ENCODE measurements around the gene ZBTB43.
A peak's percentile ranks its signal among the peaks of the same experiment; 100 is the strongest.
"Not testable (repeated sequence)": the region's sequence is repeated elsewhere in the genome, so short reads cannot be mapped to it uniquely, and the experiment has no call there.

The ZBTB43 gene, protein sequence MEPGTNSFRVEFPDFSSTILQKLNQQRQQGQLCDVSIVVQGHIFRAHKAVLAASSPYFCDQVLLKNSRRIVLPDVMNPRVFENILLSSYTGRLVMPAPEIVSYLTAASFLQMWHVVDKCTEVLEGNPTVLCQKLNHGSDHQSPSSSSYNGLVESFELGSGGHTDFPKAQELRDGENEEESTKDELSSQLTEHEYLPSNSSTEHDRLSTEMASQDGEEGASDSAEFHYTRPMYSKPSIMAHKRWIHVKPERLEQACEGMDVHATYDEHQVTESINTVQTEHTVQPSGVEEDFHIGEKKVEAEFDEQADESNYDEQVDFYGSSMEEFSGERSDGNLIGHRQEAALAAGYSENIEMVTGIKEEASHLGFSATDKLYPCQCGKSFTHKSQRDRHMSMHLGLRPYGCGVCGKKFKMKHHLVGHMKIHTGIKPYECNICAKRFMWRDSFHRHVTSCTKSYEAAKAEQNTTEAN

DNA sequence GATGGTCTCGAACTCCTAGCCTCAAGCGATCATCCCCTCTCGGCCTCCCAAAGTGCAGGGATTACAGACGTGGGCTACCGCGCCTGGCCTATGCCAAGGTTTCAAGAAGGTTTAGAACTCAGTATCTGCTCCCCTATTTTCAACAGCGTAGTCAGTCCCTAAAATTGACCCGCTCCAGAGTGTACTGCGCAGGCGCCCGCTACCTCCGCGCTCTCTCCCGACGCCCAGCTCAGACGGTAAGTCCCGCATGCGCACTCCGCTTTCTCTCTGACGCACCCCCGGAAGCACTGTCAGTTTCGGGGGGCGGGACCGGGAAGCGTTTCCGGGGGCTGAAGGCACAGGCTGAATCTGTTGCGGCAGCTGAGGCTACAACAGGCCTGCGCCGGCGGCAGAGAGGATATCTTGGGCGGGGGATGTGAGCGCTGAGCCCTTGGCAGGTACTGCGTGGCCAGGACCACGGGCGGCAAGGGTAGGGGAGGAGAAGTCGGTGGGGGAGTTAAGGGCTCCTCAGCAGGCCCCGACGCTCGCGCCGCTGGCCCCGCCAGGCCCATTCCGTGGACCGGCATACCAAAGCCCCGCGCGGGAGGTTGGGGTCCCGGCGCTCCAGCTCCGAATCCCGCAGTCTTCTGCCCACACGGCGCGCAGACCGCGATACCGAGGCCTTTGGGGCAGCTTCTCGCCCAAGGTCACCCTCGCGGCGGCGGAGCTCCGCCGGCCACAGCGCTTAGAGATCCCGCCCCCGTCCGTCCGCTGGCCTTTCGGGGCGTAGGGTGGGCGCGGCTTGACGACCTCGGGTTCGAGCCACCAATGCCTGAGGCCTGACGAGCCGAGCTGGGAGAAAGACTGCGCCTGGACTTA is at the start of gene ZBTB43:
Gene ZBTB43, plus strand, starts transcription at position 345 of the 858 bp plus-strand sequence. CDS start 27,470 bp downstream, outside the sequence.
- DNase-seq, result peak; percentile 98

DNA sequence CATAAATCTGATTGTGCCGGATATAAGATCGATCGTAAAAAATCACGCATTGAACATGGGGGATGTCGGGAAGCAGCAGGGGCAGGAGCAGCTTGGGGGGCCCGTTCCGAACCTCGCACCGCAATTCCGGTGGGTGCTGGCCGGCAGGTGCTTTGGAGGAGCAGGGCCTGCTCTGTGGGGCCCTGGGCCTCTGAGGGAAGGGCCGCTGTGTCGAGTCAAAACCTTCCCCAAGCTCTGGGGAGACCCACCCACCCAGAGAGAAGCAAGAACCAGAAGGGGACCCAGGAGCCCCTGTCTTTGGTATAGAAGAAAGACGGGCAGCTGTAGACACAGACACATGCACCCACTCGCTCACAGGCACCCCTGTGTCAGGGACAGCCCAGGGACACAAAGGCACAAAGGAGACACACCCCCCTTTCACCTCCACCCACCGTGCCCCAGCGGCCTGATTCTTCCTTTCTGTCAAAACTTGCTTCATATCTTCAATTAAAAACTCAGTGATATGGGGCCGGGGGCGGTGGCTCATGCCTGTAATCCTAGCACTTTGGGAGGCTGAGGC is 49.4 kb upstream of the ZBTB43 start:
- DNase-seq, result no peak

DNA sequence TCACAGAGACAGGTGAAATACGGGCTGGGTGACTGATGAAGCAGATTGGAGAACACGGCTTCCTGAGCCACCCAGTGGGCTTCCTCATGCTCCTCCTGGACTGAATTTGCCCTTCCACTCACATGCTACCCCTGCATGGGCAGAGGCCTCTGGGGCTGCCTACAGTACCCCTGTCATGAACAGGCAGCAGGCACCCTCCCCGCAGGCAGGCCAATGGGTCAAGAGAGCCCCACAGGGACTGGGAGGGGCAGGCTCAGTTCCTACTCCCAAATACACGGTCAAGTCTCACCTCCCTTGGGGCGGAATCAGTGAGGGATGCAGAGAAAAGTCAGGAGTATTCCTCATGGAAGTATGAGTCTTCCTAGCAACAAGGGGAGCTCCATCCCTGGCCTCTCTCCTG is 48.6 kb upstream of the ZBTB43 start:
- no peak for DNase-seq

DNA sequence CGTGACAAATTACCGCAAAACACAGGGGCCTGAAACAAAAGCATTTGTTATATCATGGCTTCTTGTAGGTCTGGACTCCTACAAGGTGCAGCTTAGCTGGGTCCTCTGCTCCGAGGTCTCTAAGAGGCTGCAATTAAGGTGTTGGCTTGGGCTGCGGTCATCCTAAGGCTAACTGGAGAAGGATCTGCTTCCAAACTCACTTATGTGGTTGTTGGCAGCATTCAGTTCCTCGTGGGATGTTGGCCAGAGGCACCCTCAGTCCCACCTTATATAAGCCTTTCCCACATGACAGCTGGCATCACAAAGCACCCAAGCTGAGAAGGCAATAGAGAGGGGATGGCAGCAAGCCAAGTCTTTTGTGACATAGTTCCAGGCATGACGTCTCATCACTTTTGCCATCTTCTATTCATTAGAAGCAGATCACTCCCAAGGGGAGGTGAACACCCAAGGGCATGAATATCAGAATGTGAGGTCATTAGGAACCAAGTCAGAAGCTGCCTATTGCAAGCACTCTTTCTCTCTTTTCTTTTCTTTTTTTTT is 47.9 kb upstream of the ZBTB43 start:
- DNase-seq, result no peak

DNA sequence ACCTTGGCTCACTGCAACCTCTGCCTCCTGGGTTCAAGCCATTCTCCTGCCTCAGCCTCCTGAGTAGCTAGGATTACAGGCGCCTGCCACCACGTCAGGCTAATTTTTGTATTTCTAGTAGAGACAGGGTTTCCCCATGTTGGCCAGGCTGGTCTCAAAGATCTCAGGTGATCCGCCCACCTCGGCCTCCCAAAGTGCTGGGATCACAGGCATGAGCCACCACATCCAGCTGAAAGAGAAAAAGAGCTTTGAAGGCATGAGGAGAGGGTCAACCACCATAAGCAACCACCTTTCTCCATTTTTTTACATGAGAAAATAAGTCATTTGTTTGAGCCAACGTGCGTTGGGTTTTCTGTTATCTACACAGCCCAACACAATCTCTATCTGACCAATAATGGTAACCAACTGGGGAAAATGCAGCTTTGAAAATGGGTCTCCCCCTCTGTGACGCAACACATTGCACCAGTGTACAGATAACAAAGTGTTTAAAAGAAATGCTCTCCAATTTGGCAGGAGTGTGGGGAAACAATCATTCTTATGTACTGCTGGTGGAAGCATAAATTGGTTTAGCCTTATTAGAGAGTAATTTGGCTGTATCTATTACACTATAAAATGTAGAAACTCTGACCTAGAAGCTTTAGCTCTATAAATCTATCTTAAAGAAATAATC is 45.8 kb upstream of the ZBTB43 start:
- DNase-seq, result no peak

DNA sequence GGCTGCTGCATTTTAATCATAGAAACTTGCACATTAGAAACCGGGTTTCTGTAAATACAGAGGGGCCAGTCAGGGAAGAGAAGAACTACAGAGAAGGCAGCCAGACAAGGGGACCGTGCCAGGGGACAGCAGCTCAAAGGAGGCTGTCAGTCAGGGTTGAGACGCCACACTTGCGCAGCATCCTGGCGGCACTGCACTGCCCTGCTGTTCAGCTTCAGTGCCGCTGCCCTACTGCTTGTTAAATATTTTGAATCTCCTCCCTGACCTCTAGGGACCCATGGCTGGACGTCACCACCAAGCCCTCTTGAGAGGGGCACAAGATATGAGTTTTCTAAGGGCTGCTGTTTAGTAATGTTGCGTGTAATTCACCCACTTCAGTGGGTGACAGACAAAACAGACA is 43.6 kb upstream of the ZBTB43 start:
- DNase-seq, result no peak

DNA sequence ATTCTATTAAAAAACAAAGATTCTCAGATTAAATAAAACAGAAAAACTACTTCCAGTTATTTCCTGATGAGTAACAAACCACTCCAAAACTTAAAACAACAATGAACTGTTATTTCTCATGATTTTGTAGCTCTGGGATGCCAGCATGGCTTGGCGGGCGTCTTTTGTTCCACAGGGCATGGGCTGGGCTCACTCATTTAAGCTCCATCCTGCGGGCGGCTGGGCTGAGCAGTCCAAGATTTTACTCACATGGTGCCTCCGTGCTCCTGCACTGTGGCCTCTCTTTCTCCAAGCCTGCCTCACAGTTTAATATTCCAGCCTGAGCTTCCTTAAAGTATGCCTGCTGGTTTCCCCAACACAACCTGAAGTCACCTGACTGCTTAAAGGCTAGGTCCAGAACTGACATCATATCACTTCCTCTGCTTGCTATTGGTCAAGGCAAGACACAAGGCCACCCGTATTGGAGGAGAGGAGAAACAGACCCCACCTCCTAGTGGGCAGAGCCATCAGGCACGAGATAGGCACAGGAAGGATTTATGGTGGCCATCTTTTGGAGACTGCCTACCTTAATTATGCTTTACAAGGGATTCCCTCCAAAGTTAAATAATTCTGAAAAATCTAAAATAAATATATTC is 41.6 kb upstream of the ZBTB43 start:
- no peak for DNase-seq

DNA sequence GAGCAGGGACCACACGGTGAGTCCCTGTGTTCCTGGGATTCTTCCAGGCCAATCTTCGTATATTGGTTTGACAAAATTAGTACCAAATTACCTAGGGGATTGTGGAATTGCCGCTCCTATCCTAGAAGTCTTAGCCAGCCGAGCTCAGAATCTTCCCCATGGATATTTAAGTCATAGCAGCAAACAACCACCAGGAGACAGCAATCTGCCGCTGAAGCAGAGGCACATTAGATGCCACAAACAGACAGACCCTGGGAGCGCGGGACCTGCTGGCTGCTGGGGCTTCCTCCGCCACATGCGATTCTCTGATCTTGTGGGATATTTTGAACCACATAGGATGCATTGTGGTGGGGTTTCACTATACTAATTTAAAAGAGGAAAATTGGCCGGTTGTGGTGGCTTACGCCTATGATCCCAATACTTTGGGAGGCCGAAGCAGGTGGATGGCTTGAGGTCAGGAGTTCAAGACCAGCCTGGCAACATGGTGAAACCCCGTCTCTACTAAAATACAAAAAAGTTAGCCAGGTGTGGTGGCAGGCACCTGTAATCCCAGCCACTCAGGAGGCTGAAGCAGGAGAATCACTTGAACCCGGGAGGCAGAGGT is 31.7 kb upstream of the ZBTB43 start:
- no peak for DNase-seq

DNA sequence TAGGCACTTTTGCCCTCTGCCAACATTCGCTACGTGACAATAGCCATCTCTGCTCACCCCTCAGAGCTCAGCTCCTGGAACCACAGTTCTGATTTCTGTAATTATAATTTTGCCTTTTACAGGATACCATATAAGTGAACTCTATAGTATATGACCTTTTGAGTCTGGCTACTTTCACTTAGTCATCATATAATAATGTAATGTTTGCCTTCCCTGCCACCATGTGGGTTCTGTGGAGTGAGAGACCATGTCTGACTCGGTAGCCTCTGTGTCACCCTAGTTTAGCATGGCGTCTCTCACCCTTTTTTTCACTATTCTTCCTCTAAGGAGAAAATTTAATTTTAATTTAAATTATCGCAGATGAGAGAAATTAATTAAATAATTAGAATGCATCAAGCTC is 28.9 kb upstream of the ZBTB43 start:
- no peak for DNase-seq

DNA sequence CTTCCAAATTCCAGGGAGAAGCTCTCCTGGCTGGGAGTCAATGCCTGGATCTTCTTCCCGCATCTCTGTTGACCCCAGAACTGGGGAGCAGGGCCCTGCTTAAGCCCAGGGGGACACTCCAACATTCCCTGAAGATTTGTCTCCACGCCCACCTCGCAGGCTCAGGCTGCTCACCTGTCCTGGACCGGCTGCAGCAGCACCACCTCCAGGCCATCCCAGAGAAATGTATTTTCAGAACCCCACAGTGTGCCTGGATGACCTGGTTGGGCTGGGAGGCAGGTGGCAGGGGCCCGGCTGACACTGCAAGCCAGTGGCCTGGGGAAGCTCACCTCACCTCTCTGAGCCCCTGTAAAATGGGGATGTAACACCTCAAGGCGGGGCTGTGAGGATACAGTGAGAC is 27.1 kb upstream of the ZBTB43 start:
- no peak for DNase-seq

DNA sequence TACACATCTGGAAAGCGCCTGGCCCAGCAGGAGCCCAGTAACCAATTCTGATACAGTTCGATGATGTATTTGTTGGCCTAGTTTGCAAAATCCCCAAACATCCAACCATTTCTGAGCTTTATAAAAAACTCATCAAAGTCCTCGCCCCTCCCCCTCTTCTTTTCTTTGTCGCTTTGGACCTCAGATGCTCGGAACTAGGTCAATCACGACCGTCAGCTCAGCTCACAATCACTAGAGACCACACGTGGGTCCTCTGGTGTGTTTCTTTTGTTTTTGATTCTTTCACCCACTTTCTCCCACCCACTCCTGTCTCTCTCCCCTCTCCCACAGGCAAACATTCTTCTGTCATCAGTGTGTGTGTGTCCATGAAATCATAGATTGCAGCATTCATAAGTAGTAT is 26.7 kb upstream of the ZBTB43 start:
- DNase-seq, result no peak

DNA sequence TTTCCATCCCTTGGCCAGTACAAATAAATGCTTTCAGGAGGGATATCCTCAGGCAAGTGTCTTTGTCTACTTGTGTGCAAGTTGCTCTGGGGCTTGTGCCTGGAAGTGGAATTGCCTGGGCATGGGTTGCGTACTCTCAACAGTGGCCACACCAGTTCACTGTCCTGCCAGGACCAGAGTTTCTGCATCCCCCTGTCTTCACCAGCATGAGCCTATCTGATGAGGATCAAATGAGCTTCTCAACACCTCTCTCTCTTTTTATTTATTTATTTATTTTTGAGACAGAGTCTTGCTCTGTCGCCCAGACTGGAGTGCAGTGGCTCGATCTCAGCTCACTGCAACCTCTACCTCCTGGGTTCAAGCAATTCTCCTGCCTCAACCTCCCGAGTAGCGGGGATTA is 26.1 kb upstream of the ZBTB43 start:
- not testable (repeated sequence) for DNase-seq

DNA sequence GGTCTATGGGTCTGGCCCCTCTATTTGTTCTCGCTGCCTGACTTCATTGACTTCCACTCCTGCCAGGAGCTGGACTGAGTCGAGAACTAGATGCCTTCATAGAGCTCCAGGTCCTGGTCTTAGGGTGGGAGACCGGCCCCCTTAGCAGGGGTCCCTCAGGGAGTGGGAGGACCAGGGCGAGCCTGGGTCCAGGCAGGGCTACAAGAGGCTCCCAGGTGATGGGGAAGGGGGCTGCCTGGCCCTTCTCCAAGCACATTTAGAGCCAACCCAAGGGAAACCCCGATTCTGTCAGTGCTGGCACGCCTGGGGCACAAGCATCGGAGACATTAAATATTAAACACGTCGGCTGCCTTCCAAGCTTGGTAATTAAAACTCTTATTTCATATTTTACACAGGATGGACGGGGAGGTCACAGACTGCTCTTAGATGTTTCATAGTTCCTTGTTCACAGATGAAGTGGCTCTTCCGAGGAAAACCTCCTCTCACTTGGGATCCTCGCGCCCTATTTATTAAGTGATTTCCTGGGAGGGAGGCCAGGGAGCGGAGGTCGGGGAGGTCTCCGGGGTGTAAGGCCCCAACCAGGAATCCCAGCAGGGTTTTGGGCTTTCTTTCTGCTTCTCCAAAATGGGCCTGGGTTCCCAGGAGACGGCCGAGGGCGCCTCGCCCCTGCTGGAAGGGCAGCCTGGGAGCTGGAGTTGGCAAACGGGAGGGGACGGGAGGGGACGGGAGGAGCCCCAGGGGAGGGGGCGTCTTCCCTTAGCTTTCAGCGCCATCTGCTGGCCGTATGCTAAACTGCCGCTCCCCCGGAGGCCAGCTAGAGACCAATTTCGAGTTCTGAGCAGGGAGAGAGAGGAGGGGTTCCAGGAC is 23.4 kb upstream of the ZBTB43 start:
- peak; percentile 84 for DNase-seq

DNA sequence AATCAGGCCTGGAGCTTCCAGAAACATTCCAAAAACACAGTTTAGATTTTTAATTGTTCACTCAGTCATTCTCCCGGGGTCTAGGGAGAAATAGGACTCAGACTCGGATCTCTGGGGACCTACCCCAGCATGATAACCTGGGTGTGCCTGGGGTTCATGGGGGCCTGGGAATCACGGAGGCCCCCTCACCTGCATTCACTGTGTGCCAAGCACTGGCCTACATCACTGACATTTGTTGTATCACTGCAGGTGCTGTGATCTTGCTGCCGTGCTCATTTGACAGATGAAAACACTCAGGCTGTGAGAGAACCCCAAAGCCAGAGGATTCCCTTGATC is 22.8 kb upstream of the ZBTB43 start:
- DNase-seq, result no peak

DNA sequence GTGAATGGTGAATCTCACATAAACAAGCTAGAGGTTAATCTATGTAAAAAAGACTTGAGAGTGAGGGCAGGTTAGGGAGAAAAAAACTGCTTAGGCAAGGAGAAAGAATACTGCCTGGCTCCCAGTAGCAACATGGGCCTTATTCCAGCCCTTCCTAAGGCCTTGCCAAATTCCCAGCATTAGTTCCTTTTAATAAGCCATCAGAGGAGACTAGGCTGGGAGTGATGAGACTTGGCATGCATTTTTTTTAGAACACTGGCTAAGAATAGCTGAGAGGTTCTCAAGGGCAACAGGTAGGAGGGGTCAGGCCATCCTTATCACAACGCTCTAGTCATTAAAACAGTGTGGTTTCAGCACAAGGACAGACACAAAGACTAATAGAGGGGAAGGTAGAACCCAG is 20.9 kb upstream of the ZBTB43 start:
- DNase-seq, result no peak

DNA sequence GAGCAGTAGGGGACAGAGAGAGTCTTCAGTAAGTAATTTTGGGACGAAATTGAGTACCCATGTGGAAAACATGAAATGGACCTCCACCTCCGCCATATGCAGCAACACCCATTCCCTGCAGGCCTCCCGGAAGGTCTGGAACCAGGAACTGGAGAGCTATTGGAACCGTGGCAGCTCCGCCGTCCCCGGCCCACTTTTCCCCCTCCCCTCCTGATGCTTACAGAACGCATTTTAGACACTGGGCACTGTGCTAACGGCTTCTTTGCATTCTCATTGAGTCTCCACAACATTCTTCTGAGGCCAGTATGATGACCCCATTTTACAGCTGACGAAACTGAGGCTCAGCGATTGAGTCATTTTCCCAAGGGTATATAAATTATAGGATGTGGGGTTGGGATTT is 20.4 kb upstream of the ZBTB43 start:
- DNase-seq, result no peak

DNA sequence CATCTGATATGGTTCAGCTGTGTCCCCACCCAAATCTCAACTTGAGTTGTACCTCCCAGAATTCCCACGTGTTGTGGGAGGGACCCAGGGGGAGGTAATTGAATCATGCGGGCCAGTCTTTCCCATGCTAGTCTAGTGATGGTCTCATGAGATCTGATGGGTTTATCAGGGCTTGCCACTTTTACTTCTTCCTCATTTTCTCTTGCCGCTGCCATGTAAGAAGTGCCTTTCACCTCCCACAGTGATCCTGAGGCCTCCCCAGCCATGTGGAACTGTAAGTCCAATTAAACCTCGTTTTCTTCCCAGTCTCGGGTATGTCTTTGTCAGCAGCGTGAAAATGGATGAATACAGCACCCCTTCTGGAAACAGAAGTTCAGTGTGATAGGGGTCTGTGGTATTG is 20.0 kb upstream of the ZBTB43 start:
- DNase-seq, result not testable (repeated sequence)

DNA sequence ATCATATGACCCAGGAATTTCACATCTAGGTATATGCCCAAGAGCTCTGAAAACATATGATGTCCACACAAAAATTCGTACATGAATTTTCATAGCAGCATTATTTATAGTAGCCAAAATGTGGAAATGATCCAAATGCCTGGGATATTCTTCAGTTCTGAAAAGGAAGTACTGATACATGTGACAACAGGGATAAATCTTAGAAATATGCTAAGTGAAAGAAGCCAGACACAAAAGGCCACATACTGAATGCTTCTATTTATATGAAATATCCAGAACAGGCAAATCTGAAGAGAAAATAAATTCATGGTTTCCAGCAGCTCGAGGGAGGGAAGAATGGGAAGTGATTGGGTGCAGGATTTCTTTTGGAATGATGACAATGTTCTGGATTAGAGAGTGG is 16.8 kb upstream of the ZBTB43 start:
- no peak for DNase-seq

DNA sequence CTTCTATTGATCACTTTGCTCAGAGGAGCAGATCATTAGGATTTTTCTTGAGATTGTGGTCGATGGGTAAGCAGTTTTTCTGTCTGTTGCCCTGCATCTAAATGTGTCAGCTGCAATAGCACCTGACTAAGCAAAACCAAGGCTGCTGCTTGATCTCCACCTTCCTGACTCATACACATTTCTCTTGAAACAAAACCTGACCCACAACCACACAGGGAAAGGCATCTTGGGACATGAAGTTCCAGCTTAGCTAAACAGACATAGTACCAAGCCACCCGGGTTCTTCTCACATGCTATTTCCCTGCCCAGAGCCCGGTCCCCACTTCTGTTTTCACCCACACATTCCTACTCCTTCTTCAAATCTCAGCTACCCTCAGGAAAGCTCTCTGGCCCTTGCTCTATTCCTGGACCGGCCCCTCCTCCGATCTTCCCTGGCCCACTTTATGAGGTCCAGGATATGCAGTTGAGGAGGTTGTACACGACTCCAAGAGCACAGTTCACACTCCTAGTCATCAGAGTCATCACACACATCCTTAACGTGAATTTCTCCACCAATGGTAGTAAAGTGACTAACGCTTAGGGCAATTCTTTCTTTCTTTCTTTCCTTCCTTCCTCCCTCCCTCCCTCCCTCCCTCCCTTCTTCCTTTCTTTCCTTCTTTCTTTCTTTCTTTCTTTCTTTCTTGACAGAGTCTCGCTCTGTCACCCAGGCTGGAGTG is 16.0 kb upstream of the ZBTB43 start:
- DNase-seq, result no peak

DNA sequence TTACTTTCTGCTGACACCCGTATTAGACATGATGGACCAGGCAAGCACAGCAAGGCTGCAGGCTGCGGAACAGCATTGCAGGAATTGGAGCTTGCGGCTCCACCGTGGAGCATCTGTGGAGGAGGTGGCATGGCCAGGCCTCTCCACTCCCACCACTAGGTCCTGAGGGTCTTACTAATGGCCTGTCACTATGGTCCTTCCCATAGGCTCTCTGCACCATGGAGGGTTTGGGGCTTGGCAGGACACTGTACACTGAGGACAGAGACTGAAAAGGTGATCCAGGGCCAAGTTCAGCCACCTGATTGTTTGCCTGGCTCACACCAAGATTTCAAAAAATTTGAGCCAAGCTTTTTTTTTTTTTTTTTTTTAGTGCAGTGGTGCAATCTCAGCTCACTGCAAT is 14.3 kb upstream of the ZBTB43 start:
- DNase-seq, result no peak

Measured in CD4-positive, alpha-beta T cell treated with Interleukin-17A for 1 hour (primary cell).